GM18870 (cell line): ENCODE results near the gene ZDHHC18.
A peak's percentile ranks its signal among the peaks of the same experiment; 100 is the strongest.
"Not testable (repeated sequence)": the region's sequence is repeated elsewhere in the genome, so short reads cannot be mapped to it uniquely, and the experiment has no call there.

Source experiments
- ATAC-seq: cut with Tn5 transposase; IDR thresholded peaks from one replicate; pipeline ENCODE4 v1.9.1; 2021; ENCODE audit warnings: moderate library complexity; ENCODE audit not compliant: unreplicated experiment

Gene ZDHHC18

DNA sequence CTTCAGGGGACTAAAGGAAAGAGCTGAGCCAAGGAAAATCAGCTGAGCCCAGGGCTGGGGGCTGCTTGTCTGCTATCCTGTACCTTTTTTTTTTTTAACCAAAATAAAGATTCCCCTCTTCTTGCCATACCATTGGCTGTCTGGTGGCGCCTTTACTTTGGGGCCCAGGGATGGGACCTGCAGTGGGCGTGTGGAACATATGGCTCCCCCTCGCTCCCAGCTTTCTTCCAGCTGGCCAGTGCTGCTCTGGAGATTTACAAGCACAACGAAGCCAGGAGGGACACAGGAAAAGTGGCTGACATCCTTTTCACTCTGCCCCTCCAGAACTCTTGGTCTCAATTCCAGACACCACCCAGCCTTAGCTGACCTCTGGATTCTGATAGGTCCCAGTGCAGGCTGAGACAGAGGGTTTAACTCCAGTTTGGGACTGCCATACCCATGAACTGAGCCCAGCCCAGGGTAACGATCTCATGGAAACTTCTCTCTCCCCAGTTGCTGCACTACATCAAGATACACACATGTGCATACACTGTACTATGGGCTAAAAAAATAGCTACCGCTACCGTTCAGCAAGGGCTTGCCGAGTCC lies 31.1 kb downstream of the ZDHHC18 start:
- no peak for ATAC-seq

DNA sequence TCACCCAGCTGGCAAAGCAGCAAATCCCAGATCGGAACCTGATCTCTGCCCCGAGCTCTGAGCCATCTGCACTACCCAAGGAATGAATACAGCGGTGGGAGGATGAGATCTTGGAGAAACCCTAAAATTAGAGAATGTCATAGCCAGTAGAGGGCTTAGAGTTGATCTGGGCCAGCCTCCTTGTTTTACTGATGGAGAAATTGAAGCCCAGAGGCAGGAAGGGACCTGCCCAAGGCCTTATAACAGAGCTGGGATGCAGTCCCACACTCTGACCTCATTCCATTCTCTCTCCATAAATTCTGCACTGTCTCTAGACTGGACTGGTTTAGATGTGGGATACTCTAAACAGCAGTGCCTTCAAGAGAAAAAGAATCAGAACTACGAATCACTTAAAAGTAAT lies 31.7 kb downstream of the ZDHHC18 start:
- no peak for ATAC-seq

DNA sequence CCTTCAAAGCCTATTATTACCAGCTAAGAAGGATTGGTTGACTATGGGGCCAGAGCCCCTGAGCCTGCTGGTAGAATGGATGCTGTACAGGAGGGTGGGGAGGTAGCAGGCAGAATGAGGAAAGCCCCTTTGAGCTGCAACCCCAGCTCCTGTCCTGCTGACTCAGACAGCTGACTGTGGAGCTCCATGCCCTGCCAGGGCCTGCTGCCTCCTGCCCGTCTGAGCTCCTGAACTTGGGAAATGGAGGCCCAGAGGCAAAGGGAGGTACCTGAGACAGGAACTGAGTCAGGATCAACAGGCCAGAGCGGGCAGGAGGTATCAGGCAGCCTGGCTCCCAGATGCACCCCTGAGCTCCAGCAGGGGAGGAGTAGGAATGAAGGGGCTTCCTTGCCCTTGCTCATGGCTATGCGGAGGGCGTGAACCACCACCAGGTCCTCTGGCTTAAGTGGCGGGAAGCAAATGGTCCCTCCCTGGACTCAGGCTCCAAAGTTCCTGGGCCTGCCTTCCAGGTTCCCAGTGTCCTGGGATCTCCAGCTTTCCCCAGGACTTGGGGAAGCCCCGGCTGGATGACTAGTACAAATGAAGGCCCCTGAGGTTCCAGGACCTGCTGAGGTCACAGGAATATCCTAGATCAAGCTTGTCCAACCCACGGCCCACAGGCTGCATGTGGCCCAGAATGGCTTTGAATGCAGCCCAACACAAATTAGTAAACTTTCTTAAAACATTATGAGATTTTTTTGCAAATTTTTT lies 32.6 kb downstream of the ZDHHC18 start:
- no peak for ATAC-seq

DNA sequence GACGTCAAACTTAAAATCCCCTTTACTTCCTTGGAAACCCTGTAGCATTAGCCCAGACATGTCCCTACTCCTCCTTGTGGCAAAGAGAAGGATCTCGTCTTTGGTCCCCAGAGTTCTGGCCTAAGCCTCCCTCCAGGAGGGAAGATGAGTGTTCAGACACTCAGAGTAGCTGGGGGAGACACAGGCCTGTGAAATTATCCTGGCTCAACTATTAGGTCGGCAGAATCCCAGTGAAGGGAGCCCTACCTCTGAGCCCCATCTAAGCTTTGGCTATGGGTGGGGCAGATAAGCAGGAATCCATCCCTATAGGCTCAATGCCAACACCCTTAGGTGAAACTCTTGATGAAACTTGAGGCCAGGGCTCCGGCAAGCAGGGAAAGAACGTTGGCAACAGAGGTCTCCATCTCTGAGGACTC lies 34.8 kb downstream of the ZDHHC18 start:
- no peak for ATAC-seq

DNA sequence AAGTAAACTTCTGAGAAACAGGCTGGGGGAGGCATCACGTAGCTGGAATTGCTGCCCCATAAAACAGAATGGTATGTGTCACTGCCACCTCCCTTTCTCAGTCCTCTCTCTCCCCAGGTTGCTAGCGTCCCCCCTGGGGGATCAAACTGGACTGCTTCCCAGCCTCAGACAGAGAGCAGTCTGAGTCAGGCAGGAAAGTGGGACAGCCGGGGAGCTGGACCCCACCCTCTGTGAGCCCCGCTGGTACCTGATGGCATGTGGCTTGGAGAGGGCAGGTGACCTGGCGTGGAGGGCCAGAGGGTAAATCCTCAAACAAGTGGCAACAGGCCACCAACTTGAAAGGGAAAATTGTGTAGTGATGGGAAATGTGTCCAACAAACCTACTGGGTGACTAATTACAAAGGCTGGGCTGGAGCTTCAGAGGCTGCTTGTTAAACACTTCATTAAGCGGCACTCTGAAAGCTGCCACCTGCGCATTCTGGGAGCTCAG lies 35.4 kb downstream of the ZDHHC18 start:
- no peak for ATAC-seq

DNA sequence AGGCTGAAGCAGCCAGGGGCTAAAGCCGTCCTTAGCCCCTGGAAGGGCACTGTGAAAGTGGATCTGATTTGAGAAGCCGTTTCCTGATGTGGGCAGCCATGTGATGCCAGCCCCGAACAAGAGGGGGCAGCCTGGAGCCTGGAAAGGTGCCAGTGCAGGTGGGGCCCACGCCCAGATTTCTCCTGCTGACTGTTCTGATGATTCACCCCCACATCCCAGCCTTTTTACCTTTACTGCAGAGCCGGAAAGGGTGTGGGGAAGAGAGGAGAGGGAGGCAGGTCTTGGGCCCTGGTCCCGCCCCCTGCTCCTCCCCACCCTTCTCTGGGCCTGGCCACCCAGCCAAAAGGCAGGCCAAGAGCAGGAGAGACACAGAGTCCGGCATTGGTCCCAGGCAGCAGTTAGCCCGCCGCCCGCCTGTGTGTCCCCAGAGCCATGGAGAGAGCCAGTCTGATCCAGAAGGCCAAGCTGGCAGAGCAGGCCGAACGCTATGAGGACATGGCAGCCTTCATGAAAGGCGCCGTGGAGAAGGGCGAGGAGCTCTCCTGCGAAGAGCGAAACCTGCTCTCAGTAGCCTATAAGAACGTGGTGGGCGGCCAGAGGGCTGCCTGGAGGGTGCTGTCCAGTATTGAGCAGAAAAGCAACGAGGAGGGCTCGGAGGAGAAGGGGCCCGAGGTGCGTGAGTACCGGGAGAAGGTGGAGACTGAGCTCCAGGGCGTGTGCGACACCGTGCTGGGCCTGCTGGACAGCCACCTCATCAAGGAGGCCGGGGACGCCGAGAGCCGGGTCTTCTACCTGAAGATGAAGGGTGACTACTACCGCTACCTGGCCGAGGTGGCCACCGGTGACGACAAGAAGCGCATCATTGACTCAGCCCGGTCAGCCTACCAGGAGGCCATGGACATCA lies 36.5 kb downstream of the ZDHHC18 start, which contains the start of gene SFN:
Gene SFN (plus strand): TSS at position 369 of the 904 bp plus-strand sequence. CDS start 64 bp downstream, at position 433.
- no peak for ATAC-seq

DNA sequence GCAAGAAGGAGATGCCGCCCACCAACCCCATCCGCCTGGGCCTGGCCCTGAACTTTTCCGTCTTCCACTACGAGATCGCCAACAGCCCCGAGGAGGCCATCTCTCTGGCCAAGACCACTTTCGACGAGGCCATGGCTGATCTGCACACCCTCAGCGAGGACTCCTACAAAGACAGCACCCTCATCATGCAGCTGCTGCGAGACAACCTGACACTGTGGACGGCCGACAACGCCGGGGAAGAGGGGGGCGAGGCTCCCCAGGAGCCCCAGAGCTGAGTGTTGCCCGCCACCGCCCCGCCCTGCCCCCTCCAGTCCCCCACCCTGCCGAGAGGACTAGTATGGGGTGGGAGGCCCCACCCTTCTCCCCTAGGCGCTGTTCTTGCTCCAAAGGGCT lies 37.2 kb downstream of the ZDHHC18 start:
- ATAC-seq, result no peak

DNA sequence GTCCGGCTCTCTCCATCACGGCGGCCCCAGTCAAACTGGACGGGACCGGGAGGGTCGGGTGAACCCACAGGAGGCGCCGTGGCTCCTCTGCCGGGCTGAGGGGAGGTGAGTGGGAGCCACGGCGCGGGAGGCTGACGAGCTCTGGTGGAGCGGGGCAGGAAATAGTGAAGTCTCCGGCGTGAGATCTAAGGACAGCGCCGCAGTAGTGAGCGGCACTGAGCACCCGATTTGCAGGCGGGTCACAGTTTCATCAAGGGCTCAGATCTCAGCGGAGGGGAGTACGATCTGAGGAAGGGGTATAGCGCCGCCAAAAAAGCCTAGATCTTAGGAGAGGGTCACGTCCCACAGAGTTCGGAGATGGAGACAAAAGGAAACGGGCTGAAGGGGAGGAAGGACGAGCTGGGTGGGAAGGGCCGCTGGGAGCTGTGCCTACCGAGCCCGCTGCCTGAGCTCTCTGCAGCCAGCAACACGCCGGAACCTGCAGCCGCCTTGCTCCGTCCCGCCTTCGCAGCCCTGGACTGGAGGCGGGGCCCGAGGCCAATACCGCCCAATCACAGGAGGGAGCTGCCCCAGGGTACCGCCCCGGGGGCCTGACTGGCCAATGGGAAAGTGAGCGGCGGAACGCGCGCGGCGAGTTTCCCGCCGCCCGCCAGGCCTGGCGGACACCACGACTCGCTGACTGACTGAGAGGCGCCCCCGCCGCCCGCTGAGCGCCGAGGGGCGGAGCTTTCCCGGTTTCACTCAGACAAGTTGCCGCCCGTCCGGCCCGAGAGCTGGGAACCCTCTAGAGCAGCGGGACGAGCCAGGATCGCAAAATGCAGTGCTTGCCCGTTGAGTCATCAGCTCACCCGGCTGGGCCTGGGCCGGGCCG lies 38.4 kb downstream of the ZDHHC18 start:
- peak; percentile 76 for ATAC-seq

DNA sequence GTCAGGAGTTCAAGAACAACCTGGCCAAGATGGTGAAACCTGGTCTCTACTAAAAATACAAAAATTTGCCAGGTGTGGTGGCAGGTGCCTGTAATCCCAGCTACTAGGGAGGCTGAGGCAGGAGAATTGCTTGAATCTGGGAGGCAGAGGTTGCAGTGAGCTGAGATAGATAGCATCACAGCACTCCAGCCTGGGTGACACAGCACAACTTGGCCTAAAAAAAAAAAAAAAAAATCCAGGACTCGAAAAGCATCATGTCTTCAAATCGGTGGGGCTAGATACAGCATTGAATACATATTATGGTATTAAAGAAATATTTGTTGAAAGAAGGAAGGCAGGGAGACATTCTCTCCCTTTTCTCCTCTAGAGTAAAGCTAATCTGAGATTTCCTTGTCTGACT lies 46.6 kb downstream of the ZDHHC18 start:
- ATAC-seq, result not testable (repeated sequence)

DNA sequence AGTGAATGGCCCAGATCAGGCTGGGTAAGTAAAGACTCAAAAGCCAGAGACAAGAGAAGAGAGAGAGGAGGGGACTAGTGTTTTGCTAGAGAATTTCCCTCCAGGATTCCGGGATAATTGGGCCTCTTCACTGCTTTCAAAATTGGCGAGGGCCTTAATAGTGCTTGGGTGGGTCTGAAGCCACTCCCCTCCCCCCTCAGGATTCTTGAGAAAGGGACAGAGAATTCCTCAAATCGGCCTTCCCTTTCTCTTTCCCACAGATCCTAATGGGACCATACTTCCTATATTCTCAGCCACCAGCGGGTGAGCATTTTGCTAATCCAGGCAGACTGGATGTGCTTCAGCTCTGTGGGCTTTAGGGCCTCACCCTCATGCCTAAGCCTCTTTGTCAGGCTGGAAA lies 48.4 kb downstream of the ZDHHC18 start:
- ATAC-seq, result no peak

DNA sequence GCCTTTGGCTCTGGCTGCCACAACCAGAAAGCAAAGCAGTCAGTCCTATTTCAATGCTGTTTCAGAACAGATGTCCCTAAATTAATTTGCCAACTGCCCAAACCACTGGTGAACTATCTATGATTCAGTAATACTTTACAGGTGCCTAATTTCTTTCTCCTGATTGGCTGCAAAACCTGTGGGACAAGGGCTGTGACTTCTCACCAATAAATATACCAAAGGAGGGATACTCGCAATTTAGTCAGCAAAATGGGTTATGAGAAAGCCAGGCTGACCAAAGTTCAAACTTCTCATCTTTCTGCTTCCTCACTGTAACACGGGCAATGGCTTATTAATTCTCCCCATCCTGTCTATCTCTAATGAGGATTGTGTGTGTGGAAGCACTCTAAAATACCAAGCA lies 50.8 kb downstream of the ZDHHC18 start:
- no peak for ATAC-seq

DNA sequence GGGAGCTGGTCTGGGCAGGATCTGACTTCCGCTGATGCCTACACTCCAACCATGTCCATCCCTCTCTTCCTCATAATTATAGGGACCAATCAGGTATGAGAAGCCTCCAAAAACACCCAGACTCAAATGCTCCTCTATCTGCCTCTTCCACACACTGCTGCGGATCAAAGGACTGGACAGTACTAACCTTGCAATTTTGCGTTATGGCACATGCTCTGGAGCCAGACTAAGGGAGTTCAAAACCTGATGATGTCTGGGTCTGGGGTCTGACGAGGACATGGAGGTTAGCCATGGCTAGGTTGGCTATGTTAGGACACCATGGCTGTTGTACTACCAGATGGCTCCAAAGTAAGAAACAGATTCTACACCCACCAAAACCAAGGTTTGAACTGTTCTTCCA lies 53.3 kb downstream of the ZDHHC18 start:
- ATAC-seq, result no peak

DNA sequence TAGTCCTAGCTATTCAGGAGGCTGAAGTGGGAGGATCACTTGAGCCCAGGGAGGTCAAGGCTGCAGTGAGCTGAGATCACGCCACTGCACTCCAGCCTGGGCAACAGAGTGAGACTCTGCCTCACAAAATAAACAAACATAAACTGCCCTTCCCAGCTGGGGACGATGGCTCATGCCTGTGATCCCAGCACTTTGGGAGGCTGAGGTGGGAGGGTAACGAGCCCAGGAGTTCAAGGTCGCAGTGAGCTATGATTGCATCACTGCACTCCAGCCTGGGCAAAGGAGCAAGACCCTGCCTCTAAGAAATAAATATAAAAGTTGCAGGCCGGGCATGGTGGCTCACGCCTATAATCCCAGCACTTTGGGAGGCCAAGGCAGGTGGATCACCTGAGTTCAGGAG lies 55.1 kb downstream of the ZDHHC18 start:
- ATAC-seq, result not testable (repeated sequence)

DNA sequence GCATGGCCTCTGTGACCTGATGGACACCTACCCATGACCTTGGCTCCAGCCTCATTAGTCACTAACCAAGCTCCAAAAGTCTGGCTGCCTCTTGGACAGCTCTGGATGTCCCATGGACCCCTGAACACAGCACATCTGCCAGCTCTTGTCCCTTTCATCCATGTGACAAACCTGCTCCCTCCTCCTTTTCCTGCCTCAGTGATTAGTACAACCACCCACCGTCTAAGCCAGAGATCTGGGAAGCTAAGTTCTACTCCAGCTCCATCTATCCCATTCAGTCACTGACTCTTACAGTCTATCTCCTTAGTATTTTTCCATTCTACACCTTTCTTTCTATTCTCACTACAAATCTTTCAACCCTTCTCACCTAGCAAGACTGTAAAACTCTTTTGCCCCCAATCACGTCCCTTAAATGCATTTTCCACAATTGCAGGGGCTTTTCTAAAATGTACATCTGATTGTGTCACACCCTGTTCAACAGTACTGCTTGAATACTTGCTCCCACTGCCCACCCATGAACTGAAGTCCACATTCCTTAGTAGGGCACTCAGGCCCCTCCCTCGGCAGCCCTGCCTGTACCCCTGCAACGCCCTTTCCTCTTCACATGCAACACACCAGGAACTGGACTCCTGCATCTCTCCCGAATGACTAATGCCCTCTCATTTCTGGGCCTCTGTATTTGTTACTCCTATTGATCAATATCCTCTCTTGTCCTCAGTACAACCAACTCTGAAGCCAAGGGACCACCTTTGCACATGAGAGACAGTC lies 56.4 kb downstream of the ZDHHC18 start:
- ATAC-seq, result no peak

DNA sequence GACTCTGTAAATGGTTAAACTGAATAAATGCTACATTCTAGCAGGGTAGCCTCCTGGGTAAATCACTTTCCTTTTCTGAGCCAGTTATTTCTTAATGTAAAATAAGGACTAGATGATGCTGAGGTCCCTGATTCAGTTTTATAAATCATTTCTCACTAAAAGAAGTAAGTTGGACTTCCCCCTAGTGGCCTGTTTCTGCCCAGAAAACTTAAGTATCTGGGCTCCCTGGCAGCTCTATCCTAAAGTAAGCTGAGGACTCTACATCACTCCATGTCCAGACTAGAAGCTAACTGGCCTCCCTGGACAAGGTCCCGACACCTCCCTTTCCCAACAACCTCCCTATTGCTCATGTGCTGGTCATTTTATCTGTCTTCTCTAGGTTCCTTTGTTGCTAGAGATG lies 60.6 kb downstream of the ZDHHC18 start:
- no peak for ATAC-seq

DNA sequence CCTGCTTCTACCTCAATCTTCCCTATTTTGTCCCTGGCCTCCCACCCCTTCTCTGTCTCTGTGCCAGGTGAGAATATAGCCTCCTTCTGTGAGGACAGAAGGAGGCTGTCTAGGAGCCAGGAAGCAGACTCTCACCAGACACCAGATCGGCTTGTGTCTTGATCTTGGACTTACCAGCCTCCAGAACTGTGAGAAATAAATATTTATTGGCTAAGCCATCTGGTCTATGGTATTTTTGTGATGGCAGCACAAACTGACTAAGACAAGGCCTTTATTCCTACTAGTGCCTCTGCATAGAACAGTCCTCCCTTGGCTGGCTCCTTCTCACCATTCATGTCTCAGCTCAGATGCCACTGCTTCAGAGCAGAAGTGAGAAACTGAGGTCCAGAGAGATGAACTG lies 61.7 kb downstream of the ZDHHC18 start:
- ATAC-seq, result no peak

DNA sequence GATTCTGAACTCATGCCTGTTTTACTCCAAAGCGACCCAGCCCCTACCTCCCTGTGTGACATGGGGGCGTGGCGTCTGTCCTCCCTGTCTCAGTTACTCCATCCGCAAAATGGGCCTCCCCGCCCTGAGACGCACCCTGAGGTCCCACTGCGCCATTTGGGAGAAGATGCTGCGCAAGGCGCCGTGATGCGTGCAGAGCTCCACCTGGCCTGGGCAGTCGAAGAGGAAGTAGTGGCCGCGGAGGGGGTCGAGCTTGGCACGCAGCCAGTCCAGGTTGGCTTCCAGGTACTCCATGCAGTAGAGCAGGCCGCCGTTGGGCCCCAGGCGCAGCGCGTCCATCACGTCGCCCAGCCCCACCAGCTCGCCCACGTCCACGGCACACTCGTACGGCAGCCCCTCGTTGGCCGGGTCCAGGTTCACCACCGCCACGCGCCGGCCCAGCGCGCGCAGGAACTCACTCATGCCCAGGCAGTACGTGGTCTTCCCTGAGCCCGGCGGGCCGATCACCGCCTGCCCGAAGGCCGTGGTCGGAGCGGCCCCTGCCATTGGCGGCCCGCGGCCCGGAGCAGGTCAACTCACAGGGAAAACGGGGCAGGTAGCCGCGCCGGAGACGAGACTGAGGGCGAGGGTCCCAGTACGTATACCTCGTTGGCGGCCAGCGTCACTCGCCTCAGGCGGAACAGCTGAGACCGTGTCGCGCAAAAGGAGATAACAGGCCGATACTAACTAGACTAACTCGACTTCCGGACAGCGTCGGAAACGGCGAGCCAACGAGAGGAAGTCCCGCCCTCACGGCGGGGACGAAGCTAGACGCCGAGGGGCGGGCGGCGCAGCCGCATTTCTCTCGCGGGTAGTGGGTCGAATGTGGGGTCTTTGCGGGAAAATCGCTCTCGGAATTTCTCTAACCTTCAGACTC lies 63.3 kb downstream of the ZDHHC18 start, which contains the start of gene GPN2:
Gene GPN2 (minus strand): TSS at position 733 of the 916 bp plus-strand sequence. CDS start 187 bp downstream, at position 546.
- ATAC-seq, result peak; percentile 57

DNA sequence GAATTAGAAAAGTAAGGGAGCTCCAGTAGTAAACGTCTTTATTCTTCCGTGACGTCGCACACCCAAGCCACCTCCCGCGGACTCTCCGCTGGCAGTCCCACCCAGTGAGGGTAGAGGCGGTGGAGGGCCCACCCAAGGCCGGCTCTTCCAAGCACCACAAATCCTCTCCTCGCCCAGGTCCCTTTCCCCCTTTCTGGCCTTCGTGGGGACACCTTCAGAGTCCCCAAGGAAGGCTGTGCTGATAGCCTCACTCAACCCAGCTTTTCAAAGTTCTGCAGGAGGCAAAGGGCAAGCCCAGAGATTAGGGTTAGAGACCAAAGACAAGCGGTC lies 63.9 kb downstream of the ZDHHC18 start:
- ATAC-seq, result peak; percentile 7

DNA sequence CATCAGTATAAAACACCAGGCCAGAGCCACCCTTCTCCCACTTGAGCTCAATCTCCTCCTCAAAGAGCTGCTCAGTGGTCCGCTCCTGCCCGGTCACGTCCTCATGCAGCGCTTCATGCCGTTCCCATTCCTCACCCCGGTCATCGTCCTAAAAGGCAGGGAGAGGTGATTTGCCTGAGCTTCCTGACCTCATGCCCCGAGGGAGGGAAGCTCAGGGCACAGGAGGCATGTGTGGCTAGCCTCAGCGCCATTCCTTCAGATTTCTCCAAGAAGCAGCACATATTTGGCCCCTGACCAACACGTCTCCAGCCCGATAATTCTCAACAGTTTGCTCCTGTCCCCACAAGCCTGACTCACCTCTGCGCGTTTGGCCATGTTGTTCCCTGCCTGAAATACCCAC lies 67.8 kb downstream of the ZDHHC18 start:
- ATAC-seq, result no peak
